ENCODE results near the gene PACRG. TPM values are rescaled to one million over a fixed set of nuclear protein-coding genes. Genes with fewer than 3 reads are reported as not detected.

The PACRG gene
- polyA plus RNA-seq, 3 donors = not detected

DNA sequence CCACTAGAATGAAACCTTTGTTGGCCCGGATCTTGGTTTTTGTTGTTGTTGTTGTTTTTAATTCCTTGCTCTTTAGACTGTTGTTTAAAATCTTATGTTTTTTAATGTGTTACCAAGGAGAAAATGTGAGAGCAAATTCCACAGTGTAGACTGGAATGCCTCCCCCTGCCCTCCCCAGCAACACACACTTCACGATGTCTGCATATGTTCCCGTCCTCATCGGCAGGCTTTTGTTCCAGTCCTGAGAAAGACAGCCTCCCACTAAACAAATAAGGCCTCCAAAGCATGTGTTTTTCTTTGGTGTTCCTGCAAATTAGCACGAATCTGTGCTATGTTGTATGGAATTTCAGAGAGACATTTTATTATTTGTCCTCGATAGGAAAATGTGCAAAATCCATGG lies 423.4 kb downstream of the PACRG start:
- Histone ChIP-seq H3K4me2 (replicated peaks; ENCODE audit: extremely low read depth, low read length, poor library complexity, severe bottlenecking) (no peak overlapping the region), H2AFZ (ENCODE audit: insufficient read depth, low read depth, low read length, poor library complexity, severe bottlenecking) (no peak overlapping the region), H3K4me1 (ENCODE audit: control insufficient read depth in 1 of 2, insufficient read depth in 2 of 2, low read length in 2 of 2) (no peaks in the 10 kb centered on the region), H3K27ac (ENCODE audit: low read depth in 1 of 2, low read length in 2 of 2) (no peak overlapping the region), H4K20me1 (ENCODE audit: insufficient read depth, low read length) (no peaks in the 10 kb centered on the region), H3K9me3 (replicated peaks in 1 of 2; ENCODE audit: control insufficient read depth in 1 of 2, insufficient read depth in 1 of 2, low read length in 2 of 2) (peaks cover 0 to 11% of the 10 kb centered on the region in 2 donors), H3K79me2 (ENCODE audit: insufficient read depth, low read length) (no peaks in the 10 kb centered on the region), H3K27me3 (ENCODE audit: control insufficient read depth in 2 of 2, insufficient read depth in 2 of 2, low read length in 2 of 2) (peaks cover 0 to 4% of the 10 kb centered on the region in 2 donors), H3K9ac (ENCODE audit: insufficient read depth, low read length, poor library complexity, severe bottlenecking) (no peak overlapping the region), H3K4me3 (replicated peaks in 1 of 3; ENCODE audit: low read depth in 2 of 3, low read length in 3 of 3) (no peak overlapping the region), H3K36me3 (replicated peaks in 1 of 2; ENCODE audit: control insufficient read depth in 1 of 2, insufficient read depth in 2 of 2, low read length in 2 of 2) (no peaks in the 10 kb centered on the region)
- peaks cover 9 to 17% (median 14%) of the 10 kb centered on the region in 3 donors for H3K27me3 Mint-ChIP-seq (ENCODE audit: low read depth in 3 of 3)
- no CpG with 5 or more reads among the region's 6 CpGs for WGBS (ENCODE audit: insufficient coverage)
- H3K4me3 Mint-ChIP-seq = no peak overlapping the region
- H3K4me1 Mint-ChIP-seq = peaks cover 3% of the 10 kb centered on the region
- no peaks in the 10 kb centered on the region for H3K36me3 Mint-ChIP-seq
- peaks cover 7 to 21% (median 11%) of the 10 kb centered on the region in 7 donors for H3K9me3 Mint-ChIP-seq
- intact Hi-C loops (cut with micrococcal nuclease) = no loop called here
- no peak overlapping the region for H3K27ac Mint-ChIP-seq
- TF ChIP-seq, protein P1, sequence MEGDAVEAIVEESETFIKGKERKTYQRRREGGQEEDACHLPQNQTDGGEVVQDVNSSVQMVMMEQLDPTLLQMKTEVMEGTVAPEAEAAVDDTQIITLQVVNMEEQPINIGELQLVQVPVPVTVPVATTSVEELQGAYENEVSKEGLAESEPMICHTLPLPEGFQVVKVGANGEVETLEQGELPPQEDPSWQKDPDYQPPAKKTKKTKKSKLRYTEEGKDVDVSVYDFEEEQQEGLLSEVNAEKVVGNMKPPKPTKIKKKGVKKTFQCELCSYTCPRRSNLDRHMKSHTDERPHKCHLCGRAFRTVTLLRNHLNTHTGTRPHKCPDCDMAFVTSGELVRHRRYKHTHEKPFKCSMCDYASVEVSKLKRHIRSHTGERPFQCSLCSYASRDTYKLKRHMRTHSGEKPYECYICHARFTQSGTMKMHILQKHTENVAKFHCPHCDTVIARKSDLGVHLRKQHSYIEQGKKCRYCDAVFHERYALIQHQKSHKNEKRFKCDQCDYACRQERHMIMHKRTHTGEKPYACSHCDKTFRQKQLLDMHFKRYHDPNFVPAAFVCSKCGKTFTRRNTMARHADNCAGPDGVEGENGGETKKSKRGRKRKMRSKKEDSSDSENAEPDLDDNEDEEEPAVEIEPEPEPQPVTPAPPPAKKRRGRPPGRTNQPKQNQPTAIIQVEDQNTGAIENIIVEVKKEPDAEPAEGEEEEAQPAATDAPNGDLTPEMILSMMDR (IDR thresholded peaks at IDR 0.05) = no peak
- DNase-seq = no peak

DNA sequence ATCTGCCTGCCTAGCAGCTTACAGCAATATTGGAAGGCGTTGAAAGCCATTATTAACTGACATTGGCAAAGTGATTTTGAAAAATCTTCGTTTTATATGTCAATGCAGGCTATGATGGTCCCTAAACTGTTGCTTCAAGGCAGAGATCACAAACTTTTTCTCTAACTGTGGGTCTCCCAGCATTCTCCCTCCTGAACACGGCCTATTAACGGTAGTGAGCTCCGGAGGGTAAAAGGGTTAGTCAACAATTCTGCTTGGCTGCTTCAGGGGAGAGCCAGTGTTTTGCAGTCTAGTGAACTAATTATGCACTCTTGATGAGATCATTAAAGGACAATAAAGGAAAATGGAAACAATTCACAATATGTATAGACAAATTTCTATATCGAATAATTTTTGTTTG lies 424.9 kb downstream of the PACRG start:
- H3K4me1 Mint-ChIP-seq = peaks cover 3% of the 10 kb centered on the region
- H3K27ac Mint-ChIP-seq = no peak overlapping the region
- peaks cover 7 to 21% (median 13%) of the 10 kb centered on the region in 7 donors for H3K9me3 Mint-ChIP-seq
- H3K9me3 ChIP-seq (replicated peaks in 1 of 2; ENCODE audit: control insufficient read depth in 1 of 2, insufficient read depth in 1 of 2, low read length in 2 of 2) = peaks cover 0 to 11% of the 10 kb centered on the region in 2 donors
- no peak overlapping the region for H3K4me3 ChIP-seq (replicated peaks in 1 of 3; ENCODE audit: low read depth in 2 of 3, low read length in 3 of 3)
- no peak overlapping the region for H3K4me2 ChIP-seq (replicated peaks; ENCODE audit: extremely low read depth, low read length, poor library complexity, severe bottlenecking)
- H3K27me3 ChIP-seq (ENCODE audit: control insufficient read depth in 2 of 2, insufficient read depth in 2 of 2, low read length in 2 of 2) = peaks cover 0 to 4% of the 10 kb centered on the region in 2 donors
- H3K27me3 Mint-ChIP-seq (ENCODE audit: low read depth in 3 of 3) = peaks cover 9 to 18% (median 17%) of the 10 kb centered on the region in 3 donors
- no peak for DNase-seq
- H3K4me1 ChIP-seq (ENCODE audit: control insufficient read depth in 1 of 2, insufficient read depth in 2 of 2, low read length in 2 of 2) = no peaks in the 10 kb centered on the region
- H3K79me2 ChIP-seq (ENCODE audit: insufficient read depth, low read length) = no peaks in the 10 kb centered on the region
- no peaks in the 10 kb centered on the region for H4K20me1 ChIP-seq (ENCODE audit: insufficient read depth, low read length)
- H2AFZ ChIP-seq (ENCODE audit: insufficient read depth, low read depth, low read length, poor library complexity, severe bottlenecking) = no peak overlapping the region
- H3K27ac ChIP-seq (ENCODE audit: low read depth in 1 of 2, low read length in 2 of 2) = no peak overlapping the region
- H3K9ac ChIP-seq (ENCODE audit: insufficient read depth, low read length, poor library complexity, severe bottlenecking) = no peak overlapping the region
- intact Hi-C loops (cut with micrococcal nuclease) = no loop called here
- no peaks in the 10 kb centered on the region for H3K36me3 ChIP-seq (replicated peaks in 1 of 2; ENCODE audit: control insufficient read depth in 1 of 2, insufficient read depth in 2 of 2, low read length in 2 of 2)
- WGBS (ENCODE audit: insufficient coverage) = 100% methylated on average over 1 of the region's 6 CpGs
- no peak overlapping the region for H3K4me3 Mint-ChIP-seq
- TF ChIP-seq, protein P1 (IDR thresholded peaks at IDR 0.05) = no peak
- no peaks in the 10 kb centered on the region for H3K36me3 Mint-ChIP-seq
